GM12878 (cell line): ENCODE measurements around the gene SOX18.

ENCODE experiments used
- ATF2 ChIP-seq: IDR thresholded peaks from 2 replicates; pipeline ENCODE4 v1.6.1; 2012; ENCODE audit warnings: low read length, inconsistent platforms
- CHD4 ChIP-seq: fragments of 200-600 bp; sonication (generic); IDR thresholded peaks from 2 replicates; pipeline ENCODE4 v1.6.1; 2016; ENCODE audit warnings: mild to moderate bottlenecking
- CREM ChIP-seq: IDR thresholded peaks from 2 replicates; pipeline ENCODE4 v1.6.1; 2014; ENCODE audit warnings: antibody characterized with exemption, low read depth
- CTCF ChIP-seq, 3 experiments: IDR thresholded peaks in 2 of 3; conservative IDR thresholded peaks in 1 of 3; 2 replicates each; pipeline ENCODE4 v1.5.1; 2011; ENCODE audit warnings: low read depth in 3 of 3, low read length in 3 of 3, mild to moderate bottlenecking in 3 of 3, control low read depth in 2 of 3, moderate library complexity in 2 of 3, inconsistent platforms in 1 of 3, mixed read lengths in 1 of 3; ENCODE audit not compliant: control insufficient read depth in 2 of 3, insufficient read depth in 1 of 3; ENCODE audit errors: extremely low read depth in 1 of 3
- DPF2 ChIP-seq: fragments of 450-650 bp; IDR thresholded peaks from 2 replicates; pipeline ENCODE4 v1.6.1; 2017; ENCODE audit warnings: mild to moderate bottlenecking
- ELK1 ChIP-seq: IDR thresholded peaks from 2 replicates; pipeline ENCODE4 v1.6.1; 2012; ENCODE audit warnings: low read depth, low read length, improper control_type of control experiment
- POLR2AphosphoS5 ChIP-seq: IDR thresholded peaks from 2 replicates; pipeline ENCODE4 v1.6.1; 2011; ENCODE audit warnings: mild to moderate bottlenecking, low read length, inconsistent platforms
- RFX5 ChIP-seq: IDR thresholded peaks from 2 replicates; pipeline ENCODE4 v1.6.1; 2011; ENCODE audit warnings: low read depth, low read length, improper control_type of control experiment
- SMAD1 ChIP-seq: fragments of 450-650 bp; IDR thresholded peaks from 2 replicates; pipeline ENCODE4 v1.6.1; 2018; ENCODE audit warnings: mild to moderate bottlenecking, low read depth; ENCODE audit not compliant: partially characterized antibody
- TARDBP ChIP-seq: IDR thresholded peaks from 2 replicates; pipeline ENCODE4 v1.6.1; 2016; ENCODE audit warnings: borderline replicate concordance

GRCh38 chr20:64093013-64093503, 43.6 kb upstream of the SOX18 start:
- TF ChIP-seq DPF2 (no peak), CHD4 (no peak), CREM (no peak), CTCF (IDR thresholded peaks at IDR 0.05 in 2 of 3, conservative IDR thresholded peaks at IDR 0.05 in 1 of 3; ENCODE audit: control insufficient read depth in 2 of 3, extremely low read depth in 1 of 3, insufficient read depth in 1 of 3, low read depth in 3 of 3, low read length in 3 of 3) (no peak), SMAD1 (no peak), RFX5 (no peak), ATF2 (no peak), TARDBP (no peak), POLR2AphosphoS5 (no peak), ELK1 (no peak)
